Nephron progenitor cell (in vitro differentiated cells): Measurements from ENCODE around the gene CFAP65.

Experiments
- DNase-seq: peaks from one replicate; pipeline ENCODE4 v3.0.0; 2021
- H3K27ac Mint-ChIP-seq: 2 replicates; pipeline ENCODE4 v1.8.0; 2021; ENCODE audit warnings: mild to moderate bottlenecking, moderate library complexity, mixed read lengths
- H3K27me3 Mint-ChIP-seq: 2 replicates; pipeline ENCODE4 v1.8.0; 2021; ENCODE audit warnings: mild to moderate bottlenecking, low read depth, mixed read lengths; ENCODE audit not compliant: poor library complexity
- H3K36me3 Mint-ChIP-seq: 2 replicates; pipeline ENCODE4 v1.8.0; 2021; ENCODE audit warnings: low read depth, mixed read lengths
- H3K4me1 Mint-ChIP-seq: 2 replicates; pipeline ENCODE4 v1.8.0; 2021; ENCODE audit warnings: mixed read lengths
- H3K4me3 Mint-ChIP-seq: 2 replicates; pipeline ENCODE4 v1.8.0; 2021; ENCODE audit warnings: mild to moderate bottlenecking, moderate library complexity, mixed read lengths
- H3K9me3 Mint-ChIP-seq: 2 replicates; pipeline ENCODE4 v1.8.0; 2021; ENCODE audit warnings: mild to moderate bottlenecking, moderate library complexity, mixed read lengths
- CTCF ChIP-seq: fragments of 200-600 bp; sonication (generic); IDR thresholded peaks from 2 replicates; pipeline ENCODE4 v1.5.0; 2021; ENCODE audit warnings: antibody characterized with exemption

CFAP65 gene

DNA sequence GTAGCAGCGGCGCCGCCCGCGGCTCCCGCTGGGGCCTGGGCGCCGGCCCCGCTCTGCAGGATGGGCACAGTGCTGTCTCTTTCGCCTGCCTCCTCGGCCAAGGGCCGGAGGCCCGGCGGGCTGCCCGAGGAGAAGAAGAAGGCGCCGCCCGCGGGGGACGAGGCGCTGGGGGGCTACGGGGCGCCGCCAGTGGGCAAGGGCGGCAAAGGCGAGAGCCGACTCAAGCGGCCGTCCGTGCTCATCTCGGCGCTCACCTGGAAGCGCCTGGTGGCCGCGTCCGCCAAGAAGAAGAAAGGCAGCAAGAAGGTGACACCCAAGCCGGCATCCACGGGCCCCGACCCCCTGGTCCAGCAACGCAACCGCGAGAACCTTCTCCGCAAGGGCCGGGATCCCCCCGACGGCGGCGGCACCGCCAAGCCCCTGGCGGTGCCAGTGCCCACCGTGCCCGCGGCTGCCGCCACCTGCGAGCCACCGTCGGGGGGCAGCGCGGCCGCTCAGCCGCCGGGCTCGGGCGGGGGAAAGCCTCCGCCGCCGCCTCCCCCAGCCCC, 81.5 kb downstream of the CFAP65 start:
- peaks cover 41% of the 10 kb centered on the region for H3K4me1 Mint-ChIP-seq
- no peak for TF ChIP-seq CTCF
- H3K9me3 Mint-ChIP-seq: no peaks in the 10 kb centered on the region
- no peak overlapping the region for H3K27ac Mint-ChIP-seq
- H3K4me3 Mint-ChIP-seq: peak overlapping the region; percentile 82
- no peaks in the 10 kb centered on the region for H3K36me3 Mint-ChIP-seq
- H3K27me3 Mint-ChIP-seq: peaks cover 73% of the 10 kb centered on the region
- no peak for DNase-seq

DNA sequence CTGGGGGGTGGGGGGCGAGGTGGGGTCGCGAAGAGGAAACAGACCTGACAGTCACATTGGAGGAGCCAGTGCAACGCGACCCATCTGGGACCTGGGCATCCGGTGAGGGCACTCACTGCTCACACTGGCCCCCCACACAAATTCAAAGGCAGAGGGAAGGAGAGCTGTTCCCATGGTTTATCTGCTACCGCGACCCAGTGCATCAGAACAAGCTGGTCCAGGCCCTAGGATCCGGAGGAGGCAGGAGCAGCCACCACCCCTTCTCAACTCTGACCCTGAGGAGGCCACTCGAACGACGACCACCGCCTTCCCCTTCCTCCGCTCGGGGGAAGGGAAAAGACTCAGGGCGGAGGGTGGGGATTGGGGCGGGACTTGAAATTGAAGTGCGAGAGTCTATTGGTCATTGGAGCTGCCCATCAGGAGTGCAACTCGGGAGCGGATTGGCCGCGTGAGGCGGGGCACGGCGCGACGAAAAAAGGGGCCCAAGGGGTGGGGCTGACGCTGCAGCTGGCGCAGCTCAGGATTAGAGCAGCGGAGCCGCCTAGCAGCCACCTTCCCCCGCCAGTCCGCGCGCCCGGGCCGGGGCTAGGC, 82.1 kb downstream of the CFAP65 start, which contains the start of gene CDK5R2:
Gene CDK5R2 (plus strand): TSS at position 526 of the 591 bp plus-strand sequence. CDS start 155 bp downstream, outside the sequence.
- no peaks in the 10 kb centered on the region for H3K9me3 Mint-ChIP-seq
- no peaks in the 10 kb centered on the region for H3K36me3 Mint-ChIP-seq
- peaks cover 75% of the 10 kb centered on the region for H3K27me3 Mint-ChIP-seq
- H3K4me3 Mint-ChIP-seq: peak within 1 kb of the TSS; percentile 82
- peak; percentile 96 for DNase-seq
- no peak for TF ChIP-seq CTCF
- H3K27ac Mint-ChIP-seq: peak within 1 kb of the TSS; percentile 42
- peaks cover 38% of the 10 kb centered on the region for H3K4me1 Mint-ChIP-seq

DNA sequence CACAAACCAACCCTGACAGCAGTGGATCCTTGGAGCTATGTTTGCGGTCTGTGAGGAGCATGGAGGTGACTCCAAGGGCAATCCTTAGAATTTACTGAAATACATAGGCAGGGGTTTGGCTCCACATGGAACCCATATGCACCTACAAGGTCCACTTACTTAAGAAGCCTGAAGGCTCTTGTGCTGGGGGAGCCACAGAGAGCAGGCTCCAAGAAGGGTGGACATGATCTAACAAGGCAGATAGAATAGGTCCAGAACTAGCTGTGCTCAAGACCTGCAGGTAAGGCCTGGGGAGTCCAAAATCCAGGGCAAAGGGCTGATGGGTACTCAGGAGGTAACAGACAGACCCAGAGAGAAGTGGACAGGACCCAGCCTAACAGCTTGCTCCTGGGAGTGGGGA, 83.0 kb downstream of the CFAP65 start:
- Mint-ChIP-seq H3K36me3 (no peaks in the 10 kb centered on the region), H3K27me3 (peaks cover 78% of the 10 kb centered on the region), H3K4me3 (peak overlapping the region; percentile 82), H3K4me1 (peaks cover 29% of the 10 kb centered on the region), H3K27ac (no peak overlapping the region), H3K9me3 (no peaks in the 10 kb centered on the region)
- TF ChIP-seq CTCF: no peak
- no peak for DNase-seq

DNA sequence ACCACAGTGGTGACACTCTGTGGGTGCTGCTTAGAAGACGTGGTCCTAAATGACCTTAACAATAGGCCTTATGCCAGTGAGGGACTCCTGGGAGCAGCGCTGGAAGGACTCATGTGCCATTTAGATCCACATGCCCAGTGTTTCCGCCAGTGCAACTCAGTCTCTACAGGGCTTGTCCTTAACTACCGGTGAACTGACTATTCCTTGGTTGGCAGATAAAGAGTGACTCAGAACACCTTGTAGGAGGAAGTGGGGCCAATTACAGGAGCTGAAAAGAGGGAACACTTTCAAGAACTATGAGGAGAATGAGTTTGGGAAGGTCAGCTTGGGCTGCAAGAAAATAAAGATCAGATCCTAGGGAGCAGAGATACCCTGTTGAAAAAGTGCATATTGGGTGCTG, 83.6 kb downstream of the CFAP65 start:
- Mint-ChIP-seq H3K4me1 (peaks cover 26% of the 10 kb centered on the region), H3K9me3 (no peaks in the 10 kb centered on the region), H3K27ac (no peak overlapping the region), H3K27me3 (peaks cover 76% of the 10 kb centered on the region), H3K36me3 (no peaks in the 10 kb centered on the region), H3K4me3 (peak overlapping the region; percentile 82)
- DNase-seq: no peak
- TF ChIP-seq CTCF: no peak

DNA sequence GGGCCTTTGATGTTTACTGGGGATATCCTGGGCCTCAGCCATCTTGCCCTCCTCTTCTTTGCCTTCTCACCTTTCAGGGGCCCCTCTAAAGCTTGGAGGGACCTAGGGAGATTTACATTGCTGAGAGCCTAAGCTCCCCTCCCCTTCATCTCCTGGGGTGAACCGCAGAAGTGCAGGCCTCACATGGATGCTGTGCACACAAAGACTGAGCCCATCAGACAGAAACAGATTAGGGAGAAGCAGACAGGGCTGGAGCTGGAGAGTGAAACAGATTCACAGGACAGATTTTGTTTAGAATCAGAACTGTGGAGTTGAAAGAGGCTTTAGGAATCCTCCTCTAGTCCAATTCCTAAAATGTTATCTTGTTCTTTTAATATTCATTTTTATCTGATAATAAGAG, 85.3 kb downstream of the CFAP65 start:
- no peak for DNase-seq
- H3K4me3 Mint-ChIP-seq: no peak overlapping the region
- peaks cover 75% of the 10 kb centered on the region for H3K27me3 Mint-ChIP-seq
- no peak for TF ChIP-seq CTCF
- no peaks in the 10 kb centered on the region for H3K36me3 Mint-ChIP-seq
- no peak overlapping the region for H3K27ac Mint-ChIP-seq
- peaks cover 18% of the 10 kb centered on the region for H3K4me1 Mint-ChIP-seq
- peaks cover 8% of the 10 kb centered on the region for H3K9me3 Mint-ChIP-seq
